IMR-90 (cell line): ENCODE measurements around the gene BRPF1. TPM values are rescaled to one million over a fixed set of nuclear protein-coding genes. Genes with fewer than 3 reads are reported as not detected.

Source experiments
- ATAC-seq: fragments of 200-7000 bp; cut with Tn5 transposase; 2 replicates; pipeline ENCODE4 v1.9.1; 2020; ENCODE audit warnings: low read depth, mild to moderate bottlenecking, moderate library complexity
- BruUV-seq: library from RNA; stranded (reverse); fragments of 400-500 nt; replicated peaks from 2 replicates; lab custom pipeline; 2021; lab: Mats Ljungman, UMichigan
- CTCF ChIA-PET: fragments of 300-600 bp; formaldehyde crosslinking; extraction: SDS; loops from one replicate; lab custom pipeline; 2021; ENCODE audit warnings: antibody characterized with exemption; lab: Yijun Ruan, JAX
- POLR2A ChIA-PET: fragments of 300-600 bp; sonication (Branson Sonifier 250); formaldehyde crosslinking; loops from one replicate; lab custom pipeline; 2022; ENCODE audit warnings: antibody characterized with exemption; ENCODE audit not compliant: unreplicated experiment; lab: Charles Lee
- DNase-seq: peaks from one replicate; pipeline ENCODE4 v3.0.0; 2013
- H2AFZ ChIP-seq: replicated peaks from 2 replicates; pipeline ENCODE3; 2013; ENCODE audit warnings: low read length, mild to moderate bottlenecking; ENCODE audit not compliant: poor library complexity
- H2AK5ac ChIP-seq: 2 replicates; pipeline ENCODE4 v1.6.1; 2013; ENCODE audit warnings: low read depth, low read length, inconsistent platforms
- H2AK9ac ChIP-seq: replicated peaks from 2 replicates; pipeline ENCODE3; 2013; ENCODE audit warnings: mild to moderate bottlenecking, low read depth, low read length, moderate library complexity; ENCODE audit not compliant: poor library complexity
- H2BK120ac ChIP-seq: 2 replicates; pipeline ENCODE4 v1.6.1; 2013; ENCODE audit warnings: low read depth, low read length, inconsistent platforms
- H2BK15ac ChIP-seq: 3 replicates; pipeline ENCODE4 v1.6.1; 2013; ENCODE audit warnings: low read depth, low read length, inconsistent platforms
- H2BK20ac ChIP-seq: 2 replicates; pipeline ENCODE4 v1.6.1; 2013; ENCODE audit warnings: low read depth, mild to moderate bottlenecking, inconsistent platforms, low read length, moderate library complexity
- H2BK5ac ChIP-seq: 2 replicates; pipeline ENCODE4 v1.6.1; 2013; ENCODE audit warnings: mild to moderate bottlenecking, low read depth, low read length, inconsistent platforms; ENCODE audit not compliant: poor library complexity, severe bottlenecking
- H3K14ac ChIP-seq: replicated peaks from 2 replicates; pipeline ENCODE4 v1.6.1; 2013; ENCODE audit warnings: low read depth, low read length, inconsistent platforms
- H3K18ac ChIP-seq: 2 replicates; pipeline ENCODE4 v1.6.1; 2013; ENCODE audit warnings: low read depth, low read length, control low read depth
- H3K23ac ChIP-seq: 2 replicates; pipeline ENCODE4 v1.6.1; 2013; ENCODE audit warnings: low read depth, low read length, inconsistent platforms
- H3K27ac ChIP-seq: 2 replicates; pipeline ENCODE4 v1.5.1; 2013; ENCODE audit warnings: mild to moderate bottlenecking, control low read depth, low read length; ENCODE audit not compliant: insufficient read depth
- H3K27me3 ChIP-seq: 2 replicates; pipeline ENCODE4 v1.6.1; 2013; ENCODE audit warnings: low read length; ENCODE audit not compliant: control insufficient read depth, insufficient read depth
- H3K36me3 ChIP-seq: 2 replicates; pipeline ENCODE4 v1.6.1; 2013; ENCODE audit warnings: low read length, mixed read lengths; ENCODE audit not compliant: control insufficient read depth, insufficient read depth
- H3K4ac ChIP-seq: 2 replicates; pipeline ENCODE4 v1.6.1; 2013; ENCODE audit warnings: low read depth, low read length, inconsistent platforms
- H3K4me1 ChIP-seq: 2 replicates; pipeline ENCODE4 v1.6.1; 2013; ENCODE audit warnings: low read length, mixed read lengths; ENCODE audit not compliant: control insufficient read depth, insufficient read depth
- H3K4me2 ChIP-seq: 2 replicates; pipeline ENCODE4 v1.6.1; 2013; ENCODE audit warnings: low read depth, mild to moderate bottlenecking, control low read depth, low read length, moderate library complexity
- H3K4me3 ChIP-seq: 2 replicates; pipeline ENCODE4 v1.5.1; 2013; ENCODE audit warnings: low read depth, mild to moderate bottlenecking, control low read depth, low read length, moderate library complexity; ENCODE audit not compliant: insufficient read depth
- H3K56ac ChIP-seq: 2 replicates; pipeline ENCODE4 v1.6.1; 2013; ENCODE audit warnings: low read length, inconsistent platforms; ENCODE audit not compliant: insufficient read depth; ENCODE audit errors: extremely low read depth
- H3K79me1 ChIP-seq, 2 experiments: 2 replicates each; pipeline ENCODE4 v1.6.1; 2013; ENCODE audit warnings: low read length in 2 of 2, inconsistent platforms in 1 of 2, low read depth in 1 of 2
- H3K9ac ChIP-seq: 2 replicates; pipeline ENCODE4 v1.6.1; 2013; ENCODE audit warnings: low read depth, low read length, control low read depth
- H3K9me1 ChIP-seq: 2 replicates; pipeline ENCODE4 v1.6.1; 2013; ENCODE audit warnings: low read length, inconsistent platforms; ENCODE audit not compliant: insufficient read depth
- H3K9me3 ChIP-seq: 2 replicates; pipeline ENCODE4 v1.6.1; 2013; ENCODE audit warnings: low read length; ENCODE audit not compliant: control insufficient read depth, insufficient read depth
- H4K20me1 ChIP-seq: 2 replicates; pipeline ENCODE4 v1.6.1; 2013; ENCODE audit warnings: low read length, inconsistent platforms; ENCODE audit not compliant: insufficient read depth
- H4K5ac ChIP-seq: 2 replicates; pipeline ENCODE4 v1.6.1; 2013; ENCODE audit warnings: mild to moderate bottlenecking, low read depth, low read length, control low read depth
- H4K8ac ChIP-seq, 2 experiments: 2 replicates each; pipeline ENCODE4 v1.6.1; 2013; ENCODE audit warnings: low read depth in 2 of 2, low read length in 2 of 2, control low read depth in 1 of 2, inconsistent platforms in 1 of 2
- H4K91ac ChIP-seq: 2 replicates; pipeline ENCODE4 v1.6.1; 2013; ENCODE audit warnings: low read depth, low read length, inconsistent platforms; ENCODE audit not compliant: insufficient read depth
- BHLHE40 ChIP-seq: fragments of 150-350 bp; IDR thresholded peaks from 2 replicates; pipeline ENCODE4 v1.6.1; 2016; ENCODE audit warnings: mild to moderate bottlenecking, low read depth, low read length
- ELK1 ChIP-seq: fragments of 150-350 bp; IDR thresholded peaks from 2 replicates; pipeline ENCODE4 v1.6.1; 2016; ENCODE audit warnings: low read depth, mild to moderate bottlenecking, low read length, moderate library complexity, borderline replicate concordance
- FOS ChIP-seq: fragments of 150-350 bp; IDR thresholded peaks from 2 replicates; pipeline ENCODE4 v1.6.1; 2016; ENCODE audit warnings: low read depth, low read length
- MAFK ChIP-seq: IDR thresholded peaks from 2 replicates; pipeline ENCODE4 v1.6.1; 2012; ENCODE audit warnings: low read depth, low read length, improper control_type of control experiment
- MAZ ChIP-seq: IDR thresholded peaks from 2 replicates; pipeline ENCODE4 v1.6.1; 2012; ENCODE audit warnings: low read depth, mild to moderate bottlenecking, low read length, improper control_type of control experiment, moderate library complexity, borderline replicate concordance
- MXI1 ChIP-seq: IDR thresholded peaks from 2 replicates; pipeline ENCODE4 v1.6.1; 2012; ENCODE audit warnings: low read depth, mild to moderate bottlenecking, low read length, moderate library complexity, borderline replicate concordance
- NFE2L2 ChIP-seq: fragments of 150-350 bp; IDR thresholded peaks from 2 replicates; pipeline ENCODE4 v1.6.1; 2016; ENCODE audit warnings: low read depth, mild to moderate bottlenecking, low read length
- POLR2A ChIP-seq: IDR thresholded peaks from 2 replicates; pipeline ENCODE4 v1.6.1; 2012; ENCODE audit warnings: mild to moderate bottlenecking, low read depth, low read length
- RAD21 ChIP-seq: IDR thresholded peaks from 2 replicates; pipeline ENCODE4 v1.6.1; 2012; ENCODE audit warnings: low read length, improper control_type of control experiment
- RCOR1 ChIP-seq: IDR thresholded peaks from 2 replicates; pipeline ENCODE4 v1.6.1; 2012; ENCODE audit warnings: mild to moderate bottlenecking, low read length, improper control_type of control experiment; ENCODE audit not compliant: insufficient replicate concordance
- RFX5 ChIP-seq: IDR thresholded peaks from 2 replicates; pipeline ENCODE4 v1.8.0; 2012; ENCODE audit warnings: low read depth, mild to moderate bottlenecking, low read length, moderate library complexity
- SMC3 ChIP-seq: fragments of 150-350 bp; IDR thresholded peaks from 2 replicates; pipeline ENCODE4 v1.6.1; 2016; ENCODE audit warnings: low read depth, mild to moderate bottlenecking, antibody characterized with exemption, low read length, moderate library complexity
- USF2 ChIP-seq: fragments of 150-350 bp; IDR thresholded peaks from 2 replicates; pipeline ENCODE4 v1.6.1; 2017; ENCODE audit warnings: mild to moderate bottlenecking, antibody characterized with exemption, low read length, low read depth
- WGBS, 2 experiments: methylation state at CpG; one replicate each; pipeline versions ENCODE4 v1.1.5 to v1.1.7; 2013; ENCODE audit warnings: missing lambda C conversion rate in 2 of 2; ENCODE audit not compliant: insufficient read length in 1 of 2; ENCODE audit errors: extremely low coverage in 2 of 2; 5-methylcytosine and 5-hydroxymethylcytosine counted together
- dilution Hi-C: fragments of 300-500 bp; cut with HindIII; formaldehyde crosslinking; loops from one replicate; pipeline ENCODE4 v1.14.3; 2018; ENCODE audit warnings: low sequenced_read_pairs; ENCODE audit not compliant: unreplicated experiment
- in situ Hi-C: fragments of 300-500 bp; cut with MboI; formaldehyde crosslinking; loops from 3 replicates; pipeline ENCODE4 v1.14.3; 2019; ENCODE audit warnings: low sequenced_read_pairs, inconsistent platforms, mixed read lengths
- intact Hi-C: fragments of 100-400 bp; cut with micrococcal nuclease; formaldehyde crosslinking; loops from 2 replicates; pipeline ENCODE4 v1.10.0; 2022
- polyA plus RNA-seq, 3 experiments: library from polyadenylated mRNA; depleted of rRNA; stranded (reverse); fragments of >200 nt; gene quantifications; 2 replicates each; pipeline ENCODE4 v1.2.3, GENCODE V29; 2012; ENCODE audit warnings: low replicate concordance in 1 of 3
- total RNA-seq: library from RNA; depleted of rRNA; stranded (reverse); fragments of >200 nt; gene quantifications from 2 replicates; pipeline ENCODE4 v1.2.3, GENCODE V29; 2012
- TF ChIP-seq, protein P1 (sequence below): conservative IDR thresholded peaks from 2 replicates; pipeline ENCODE4 v1.5.1; 2012; ENCODE audit warnings: mild to moderate bottlenecking, low read depth, low read length, improper control_type of control experiment

The BRPF1 gene
- total and polyA plus RNA-seq, 2 of the 4 experiments (the other 2 are of a cell fraction), result 13.6 to 15.6 TPM

- Histone ChIP-seq H3K36me3 (no peaks in the 10 kb centered on the region), H3K9ac (no peak overlapping the region; the same call in 1 of the 2 replicates), H3K4me2 (no peak overlapping the region), H3K23ac (no peak overlapping the region), H3K4ac (peak overlapping the region; percentile 46; the same call in 1 of the 2 replicates), H2BK120ac (no peak overlapping the region), H2AK5ac (no peak overlapping the region), H2BK20ac (peak overlapping the region; percentile 33; the same call in 1 of the 2 replicates), H3K9me3 (no peaks in the 10 kb centered on the region), H3K4me1 (peaks cover 2% of the 10 kb centered on the region; the same call in 1 of the 2 replicates), H3K9me1 (no peaks in the 10 kb centered on the region), H3K4me3 (no peak overlapping the region), H2BK5ac (no peak overlapping the region), H3K56ac (no peak overlapping the region), H2AFZ (peak overlapping the region; percentile 21), H4K91ac (no peak overlapping the region), H3K79me1 (no peaks in the 10 kb centered on the region), H3K14ac (no peak overlapping the region), H2BK15ac (no peak overlapping the region), H3K18ac (no peak overlapping the region), H2AK9ac (no peak overlapping the region), H4K20me1 (no peaks in the 10 kb centered on the region), H4K8ac (no peak overlapping the region), H3K27me3 (peaks cover 23% of the 10 kb centered on the region), H4K5ac (no peak overlapping the region), H3K27ac (no peak overlapping the region)
- intact Hi-C loops (loop anchor here (5.0 to 10.0 kb wide), 3 partner anchors 201 to 509 kb away; partner anchors contain the start of genes CRELD1 and IL17RC), in situ Hi-C loops (no loop called here), dilution Hi-C loops (no loop called here)
- 0% methylated on average over 1 of the region's 6 CpGs; no CpG with 5 or more reads in 1 of the 2 experiments for WGBS, 2 experiments
- ATAC-seq (peak; percentile 98), DNase-seq (peak; percentile 90)
- ChIA-PET CTCF (interaction anchor here (0.6 to 1.2 kb wide), 10 partner anchors 9 to 476 kb away, joined by 3 to 9 read pairs (median 3); partner anchors contain the start of genes ARPC4, OGG1 and TADA3), POLR2A (no interaction called here)
- no TSS peak for BruUV-seq
- TF ChIP-seq RFX5, result no peak
- TF ChIP-seq RCOR1, result no peak
- TF ChIP-seq SMC3, result peak; percentile 88
- no peak for TF ChIP-seq MAZ
- peak; percentile 95 for TF ChIP-seq USF2
- TF ChIP-seq MXI1, result peak; percentile 36; the same call in 1 of the 2 replicates
- peak; percentile 86 for TF ChIP-seq BHLHE40
- no peak for TF ChIP-seq ELK1
- TF ChIP-seq, protein P1, sequence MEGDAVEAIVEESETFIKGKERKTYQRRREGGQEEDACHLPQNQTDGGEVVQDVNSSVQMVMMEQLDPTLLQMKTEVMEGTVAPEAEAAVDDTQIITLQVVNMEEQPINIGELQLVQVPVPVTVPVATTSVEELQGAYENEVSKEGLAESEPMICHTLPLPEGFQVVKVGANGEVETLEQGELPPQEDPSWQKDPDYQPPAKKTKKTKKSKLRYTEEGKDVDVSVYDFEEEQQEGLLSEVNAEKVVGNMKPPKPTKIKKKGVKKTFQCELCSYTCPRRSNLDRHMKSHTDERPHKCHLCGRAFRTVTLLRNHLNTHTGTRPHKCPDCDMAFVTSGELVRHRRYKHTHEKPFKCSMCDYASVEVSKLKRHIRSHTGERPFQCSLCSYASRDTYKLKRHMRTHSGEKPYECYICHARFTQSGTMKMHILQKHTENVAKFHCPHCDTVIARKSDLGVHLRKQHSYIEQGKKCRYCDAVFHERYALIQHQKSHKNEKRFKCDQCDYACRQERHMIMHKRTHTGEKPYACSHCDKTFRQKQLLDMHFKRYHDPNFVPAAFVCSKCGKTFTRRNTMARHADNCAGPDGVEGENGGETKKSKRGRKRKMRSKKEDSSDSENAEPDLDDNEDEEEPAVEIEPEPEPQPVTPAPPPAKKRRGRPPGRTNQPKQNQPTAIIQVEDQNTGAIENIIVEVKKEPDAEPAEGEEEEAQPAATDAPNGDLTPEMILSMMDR, result peak; percentile 97
- peak; percentile 98 for TF ChIP-seq RAD21
- TF ChIP-seq FOS, result peak; percentile 93
- no peak for TF ChIP-seq POLR2A
- no peak for TF ChIP-seq MAFK
- no peak for TF ChIP-seq NFE2L2
Measured at GRCh38 chr3:9715764-9716437, 15.6 kb upstream of the BRPF1 start.
